Cerebellar cortex (tissue), 1 donor: ENCODE data around the gene TMED5.
A peak's percentile ranks its signal among the peaks of the same experiment; 100 is the strongest.
"Not testable (repeated sequence)": the region's sequence is repeated elsewhere in the genome, so short reads cannot be mapped to it uniquely, and the experiment has no call there.

ENCODE experiments used
- DNase-seq: peaks from one replicate; pipeline ENCODE4 v3.0.0-alpha.2; 2015; ENCODE audit warnings: low spot score

Gene TMED5

GRCh38 chr1:93179886-93180722, at the start of gene TMED5:
Gene TMED5, minus strand, starts transcription at chr1:93180413. Its CDS starts 171 bp downstream, at chr1:93180242.
- peak; percentile 98 for DNase-seq

GRCh38 chr1:93223023-93223675, 42.9 kb upstream of the TMED5 start:
- no peak for DNase-seq

- no peak for DNase-seq
Measured at GRCh38 chr1:93221913-93222312, 41.7 kb upstream of the TMED5 start.

GRCh38 chr1:93220716-93221115, 40.5 kb upstream of the TMED5 start:
- DNase-seq: not testable (repeated sequence)

- DNase-seq: no peak
Measured at GRCh38 chr1:93219443-93219842, 39.2 kb upstream of the TMED5 start.

- DNase-seq: no peak
Measured at GRCh38 chr1:93215322-93215721, 35.1 kb upstream of the TMED5 start.

- no peak for DNase-seq
Measured at GRCh38 chr1:93207211-93207610, 27.0 kb upstream of the TMED5 start.

- DNase-seq: no peak
Measured at GRCh38 chr1:93206567-93206954, 26.3 kb upstream of the TMED5 start.

GRCh38 chr1:93205892-93206566, 25.8 kb upstream of the TMED5 start:
- DNase-seq: no peak

- DNase-seq: no peak
Measured at GRCh38 chr1:93200714-93201113, 20.5 kb upstream of the TMED5 start.

- no peak for DNase-seq
Measured at GRCh38 chr1:93200086-93200620, 19.9 kb upstream of the TMED5 start.

GRCh38 chr1:93199150-93199549, 18.9 kb upstream of the TMED5 start:
- no peak for DNase-seq

- no peak for DNase-seq
Measured at GRCh38 chr1:93196591-93196990, 16.4 kb upstream of the TMED5 start.

GRCh38 chr1:93194231-93194990, 14.2 kb upstream of the TMED5 start:
- no peak for DNase-seq

- no peak for DNase-seq
Measured at GRCh38 chr1:93190432-93190831, 10.2 kb upstream of the TMED5 start.

- no peak for DNase-seq
Measured at GRCh38 chr1:93186667-93187066, 6.5 kb upstream of the TMED5 start.

- no peak for DNase-seq
Measured at GRCh38 chr1:93180723-93181613, 755 bp upstream of the TMED5 start, which contains the start of gene CCDC18. Gene CCDC18, plus strand, starts transcription at chr1:93180724. Its CDS starts 2,638 bp downstream, at chr1:93183362.

GRCh38 chr1:93178418-93178817, 1.8 kb downstream of the TMED5 start:
- DNase-seq: no peak

GRCh38 chr1:93177991-93178390, 2.2 kb downstream of the TMED5 start:
- DNase-seq: no peak

- DNase-seq: not testable (repeated sequence)
Measured at GRCh38 chr1:93174638-93175037, 5.6 kb downstream of the TMED5 start.

GRCh38 chr1:93172778-93173177, 7.4 kb downstream of the TMED5 start:
- DNase-seq: no peak
